ENCODE measurements around the gene MSRB1.

- TF ChIP-seq TEAD4 (IDR thresholded peaks at IDR 0.05), result no peak
- TF ChIP-seq RAD21 (IDR thresholded peaks at IDR 0.05; ENCODE audit: low read depth), result no peak
- TF ChIP-seq ZBTB7A (IDR thresholded peaks at IDR 0.05; ENCODE audit: low read depth), result no peak
- TF ChIP-seq CEBPB (IDR thresholded peaks at IDR 0.05), result no peak
- no peak for TF ChIP-seq CREB1 (IDR thresholded peaks at IDR 0.05; ENCODE audit: low read depth)
- TF ChIP-seq NFIC (IDR thresholded peaks at IDR 0.05), result no peak
- TF ChIP-seq YY1 (IDR thresholded peaks at IDR 0.05; ENCODE audit: low read depth), result no peak
- no peak for TF ChIP-seq EP300 (IDR thresholded peaks at IDR 0.05; ENCODE audit: borderline replicate concordance)
- no peak for TF ChIP-seq EGR1 (IDR thresholded peaks at IDR 0.05)
- TF ChIP-seq TAF1 (IDR thresholded peaks at IDR 0.05; ENCODE audit: low read depth), result no peak
Measured at GRCh38 chr16:1920727-1921171, 22.2 kb downstream of the MSRB1 start.

Data from Ishikawa (cell line).